HG03442 (cell line): ENCODE results near the gene DNAJC9.
"Not testable (repeated sequence)": the region's sequence is repeated elsewhere in the genome, so short reads cannot be mapped to it uniquely, and the experiment has no call there.

ENCODE experiments used
- ATAC-seq: cut with Tn5 transposase; IDR thresholded peaks from one replicate; pipeline ENCODE4 v1.9.1; 2021; ENCODE audit warnings: mild to moderate bottlenecking, moderate library complexity; ENCODE audit not compliant: unreplicated experiment

Gene DNAJC9

GRCh38 chr10:73246646-73247508 is at the start of gene DNAJC9:
Gene DNAJC9, minus strand, starts transcription at chr10:73247255. Its CDS starts 66 bp downstream, at chr10:73247189.
- ATAC-seq = peak; percentile 81

- no peak for ATAC-seq
These were observed 46.4 kb upstream of the DNAJC9 start for GRCh38 chr10:73293461-73293860.

GRCh38 chr10:73289958-73290357 is 42.9 kb upstream of the DNAJC9 start:
- no peak for ATAC-seq

- no peak for ATAC-seq
These were observed 40.4 kb upstream of the DNAJC9 start for GRCh38 chr10:73287441-73287840.

- no peak for ATAC-seq
These were observed 34.0 kb upstream of the DNAJC9 start for GRCh38 chr10:73281097-73281496.

GRCh38 chr10:73264423-73264822 is 17.4 kb upstream of the DNAJC9 start:
- no peak for ATAC-seq

- ATAC-seq = no peak
These were observed 16.8 kb upstream of the DNAJC9 start for GRCh38 chr10:73263693-73264347.

GRCh38 chr10:73262880-73263555 is 16.0 kb upstream of the DNAJC9 start:
- ATAC-seq = no peak

- no peak for ATAC-seq
These were observed 15.2 kb upstream of the DNAJC9 start for GRCh38 chr10:73262105-73262730.

GRCh38 chr10:73261362-73261995 is 14.4 kb upstream of the DNAJC9 start:
- ATAC-seq = no peak

- not testable (repeated sequence) for ATAC-seq
These were observed 11.6 kb upstream of the DNAJC9 start for GRCh38 chr10:73258612-73259011.

- ATAC-seq = no peak
These were observed 6.1 kb upstream of the DNAJC9 start for GRCh38 chr10:73253225-73253555.

GRCh38 chr10:73252445-73253224 is 5.6 kb upstream of the DNAJC9 start, which contains the start of gene MRPS16:
Gene MRPS16, minus strand, starts transcription at chr10:73252644. Its CDS starts 162 bp downstream, at chr10:73252482.
- ATAC-seq = peak; percentile 78

- no peak for ATAC-seq
These were observed 4.8 kb upstream of the DNAJC9 start for GRCh38 chr10:73251683-73252444.

- ATAC-seq = no peak
These were observed 1.2 kb upstream of the DNAJC9 start for GRCh38 chr10:73248259-73248724.

GRCh38 chr10:73247509-73248258 is 629 bp upstream of the DNAJC9 start:
- no peak for ATAC-seq

- no peak for ATAC-seq
These were observed 771 bp downstream of the DNAJC9 start for GRCh38 chr10:73246322-73246645.

GRCh38 chr10:73244866-73245477 is 2.1 kb downstream of the DNAJC9 start:
- no peak for ATAC-seq
